Mononuclear cell (primary cell): ENCODE results near the gene ERBB3. TPM values are rescaled to one million over a fixed set of nuclear protein-coding genes. Genes with fewer than 3 reads are reported as not detected.
A peak's percentile ranks its signal among the peaks of the same experiment; 100 is the strongest.
"Not testable (repeated sequence)": the region's sequence is repeated elsewhere in the genome, so short reads cannot be mapped to it uniquely, and the experiment has no call there.

ENCODE experiments used
- H3K27me3 ChIP-seq: 2 replicates; pipeline ENCODE4 v1.6.0; 2011; ENCODE audit warnings: low read length, control low read depth; ENCODE audit not compliant: insufficient read depth
- H3K4me1 ChIP-seq: 2 replicates; pipeline ENCODE4 v1.5.1; 2011; ENCODE audit warnings: mild to moderate bottlenecking, low read length, control low read depth; ENCODE audit not compliant: insufficient read depth
- H3K4me3 ChIP-seq: 2 replicates; pipeline ENCODE4 v1.5.1; 2011; ENCODE audit warnings: mild to moderate bottlenecking, low read length, moderate library complexity
- H3K9me3 ChIP-seq: 2 replicates; pipeline ENCODE4 v1.5.1; 2011; ENCODE audit warnings: low read depth, mild to moderate bottlenecking, control low read depth, low read length
- total RNA-seq: library from RNA; depleted of rRNA; stranded (reverse); fragments of >200 nt; gene quantifications from one replicate; pipeline ENCODE4 v1.2.3, GENCODE V29; 2012

ERBB3 gene
- total RNA-seq, 1 donor = 1.4 TPM

DNA sequence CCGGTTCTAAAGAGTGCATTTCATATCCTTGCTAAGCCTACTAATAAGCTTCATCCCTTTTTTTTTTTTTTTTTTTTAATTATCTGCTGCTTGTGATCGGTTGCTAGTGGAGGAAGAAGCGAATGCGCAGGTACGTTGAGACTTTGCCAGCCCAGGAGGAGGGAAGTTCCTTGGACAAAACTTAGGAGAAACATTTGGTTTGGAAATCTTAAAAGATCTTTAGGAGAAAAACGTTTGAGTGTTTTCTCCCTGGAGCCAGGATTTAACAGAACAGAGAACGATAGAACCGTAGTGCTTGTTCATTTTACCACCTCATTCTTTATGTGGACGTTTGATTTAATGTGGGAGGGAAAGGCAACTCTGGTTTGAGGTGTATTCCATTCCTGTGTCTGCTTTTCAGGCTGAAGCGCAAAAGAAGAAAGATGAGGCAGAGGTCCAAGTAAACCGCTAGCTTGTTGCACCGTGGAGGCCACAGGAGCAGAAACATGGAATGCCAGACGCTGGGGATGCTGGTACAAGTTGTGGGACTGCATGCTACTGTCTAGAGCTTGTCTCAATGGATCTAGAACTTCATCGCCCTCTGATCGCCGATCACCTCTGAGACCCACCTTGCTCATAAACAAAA, 37.2 kb downstream of the ERBB3 start:
- not testable (repeated sequence) for H3K9me3 ChIP-seq, H3K27me3 ChIP-seq
- H3K4me3 ChIP-seq = peak overlapping the region; percentile 91
- peaks cover 35% of the 10 kb centered on the region for H3K4me1 ChIP-seq

- Histone ChIP-seq H3K4me1 (peaks cover 35% of the 10 kb centered on the region), H3K4me3 (peak within 1 kb of the TSS; percentile 91), H3K27me3 (no peaks in the 10 kb centered on the region), H3K9me3 (no peaks in the 10 kb centered on the region)
These were observed 38.1 kb downstream of the ERBB3 start, which contains the start of gene ZC3H10 for GRCh38 chr12:56117778-56118687. Gene ZC3H10, plus strand, starts transcription at chr12:56118266. Its CDS starts 2,297 bp downstream, at chr12:56120563.

- no peaks in the 10 kb centered on the region for H3K27me3 ChIP-seq
- no peaks in the 10 kb centered on the region for H3K9me3 ChIP-seq
- peaks cover 37% of the 10 kb centered on the region for H3K4me1 ChIP-seq
- H3K4me3 ChIP-seq = peak overlapping the region; percentile 91
These were observed 38.9 kb downstream of the ERBB3 start for GRCh38 chr12:56118688-56119357.

- Histone ChIP-seq H3K4me1 (peaks cover 42% of the 10 kb centered on the region), H3K9me3 (no peaks in the 10 kb centered on the region), H3K27me3 (no peaks in the 10 kb centered on the region), H3K4me3 (no peak overlapping the region)
These were observed 39.4 kb downstream of the ERBB3 start for GRCh38 chr12:56119361-56119796.

DNA sequence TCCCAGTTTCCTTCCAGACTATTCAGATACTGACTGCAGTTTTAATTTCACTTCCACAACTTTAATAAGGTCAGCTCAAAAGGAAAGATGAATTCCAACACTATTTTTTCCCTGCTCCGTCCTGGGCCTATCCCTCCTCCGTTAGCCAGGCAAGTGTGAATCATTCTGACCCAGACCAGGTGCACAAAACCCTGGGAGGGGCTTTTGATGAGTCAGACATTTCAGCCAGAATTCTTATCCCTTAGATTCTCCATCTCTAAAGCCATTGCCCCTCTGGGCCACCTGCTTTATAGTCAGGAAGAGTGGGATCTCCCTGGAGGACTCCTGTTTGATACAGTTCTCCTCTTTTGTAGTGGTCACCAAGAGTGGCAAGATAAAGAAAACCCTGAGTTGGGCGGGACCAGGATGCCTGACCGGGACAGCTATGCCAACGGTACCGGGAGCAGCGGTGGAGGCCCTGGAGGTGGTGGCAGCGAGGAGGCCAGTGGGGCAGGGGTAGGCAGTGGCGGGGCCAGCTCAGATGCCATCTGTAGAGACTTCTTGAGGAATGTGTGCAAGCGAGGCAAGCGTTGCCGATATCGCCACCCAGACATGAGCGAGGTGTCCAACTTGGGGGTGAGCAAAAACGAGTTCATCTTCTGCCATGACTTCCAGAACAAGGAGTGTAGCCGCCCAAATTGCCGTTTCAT, 40.3 kb downstream of the ERBB3 start:
- Histone ChIP-seq H3K9me3 (no peaks in the 10 kb centered on the region), H3K4me3 (no peak overlapping the region), H3K4me1 (peaks cover 48% of the 10 kb centered on the region), H3K27me3 (no peaks in the 10 kb centered on the region)

- Histone ChIP-seq H3K4me3 (no peak overlapping the region), H3K27me3 (no peaks in the 10 kb centered on the region), H3K9me3 (no peaks in the 10 kb centered on the region), H3K4me1 (peaks cover 52% of the 10 kb centered on the region)
These were observed 41.4 kb downstream of the ERBB3 start for GRCh38 chr12:56121204-56121870.

DNA sequence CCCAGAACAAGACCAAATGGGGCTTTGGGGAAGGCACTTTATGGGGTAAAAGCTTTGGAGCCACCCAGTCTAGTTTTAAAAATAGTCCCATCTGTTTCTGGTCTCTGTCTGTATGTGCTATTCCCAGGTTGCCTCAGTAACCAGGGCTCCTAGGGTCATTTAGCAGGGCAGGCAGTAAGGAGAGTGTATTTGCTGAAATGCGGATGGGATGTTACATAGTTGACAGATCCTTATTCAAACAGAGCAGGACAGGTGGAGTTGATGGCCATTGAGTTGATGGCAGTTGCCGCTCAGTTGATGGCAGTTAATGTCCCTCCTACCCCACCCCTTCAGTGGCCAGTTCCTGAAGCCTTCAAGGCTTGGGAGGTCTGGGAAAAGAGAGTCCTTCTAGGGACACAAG, 42.7 kb downstream of the ERBB3 start:
- H3K9me3 ChIP-seq = no peaks in the 10 kb centered on the region
- H3K27me3 ChIP-seq = no peaks in the 10 kb centered on the region
- H3K4me3 ChIP-seq = no peak overlapping the region
- H3K4me1 ChIP-seq = peaks cover 58% of the 10 kb centered on the region

GRCh38 chr12:56124133-56124532, 44.2 kb downstream of the ERBB3 start:
- Histone ChIP-seq H3K27me3 (no peaks in the 10 kb centered on the region), H3K4me3 (no peak overlapping the region), H3K4me1 (peaks cover 47% of the 10 kb centered on the region), H3K9me3 (no peaks in the 10 kb centered on the region)

GRCh38 chr12:56126732-56127239, 46.8 kb downstream of the ERBB3 start:
- Histone ChIP-seq H3K27me3 (no peaks in the 10 kb centered on the region), H3K4me3 (no peak overlapping the region), H3K4me1 (peaks cover 62% of the 10 kb centered on the region), H3K9me3 (no peaks in the 10 kb centered on the region)

- Histone ChIP-seq H3K4me3 (peak overlapping the region; percentile 79), H3K4me1 (peaks cover 68% of the 10 kb centered on the region), H3K9me3 (no peaks in the 10 kb centered on the region), H3K27me3 (no peaks in the 10 kb centered on the region)
These were observed 47.5 kb downstream of the ERBB3 start for GRCh38 chr12:56127485-56127887.

GRCh38 chr12:56127888-56128669, 48.1 kb downstream of the ERBB3 start, which contains the start of gene ESYT1:
Gene ESYT1, plus strand, starts transcription at chr12:56128267. Its CDS starts 53 bp downstream, at chr12:56128320.
- H3K4me3 ChIP-seq = peak within 1 kb of the TSS; percentile 79
- no peaks in the 10 kb centered on the region for H3K27me3 ChIP-seq
- H3K9me3 ChIP-seq = no peaks in the 10 kb centered on the region
- H3K4me1 ChIP-seq = peaks cover 68% of the 10 kb centered on the region

DNA sequence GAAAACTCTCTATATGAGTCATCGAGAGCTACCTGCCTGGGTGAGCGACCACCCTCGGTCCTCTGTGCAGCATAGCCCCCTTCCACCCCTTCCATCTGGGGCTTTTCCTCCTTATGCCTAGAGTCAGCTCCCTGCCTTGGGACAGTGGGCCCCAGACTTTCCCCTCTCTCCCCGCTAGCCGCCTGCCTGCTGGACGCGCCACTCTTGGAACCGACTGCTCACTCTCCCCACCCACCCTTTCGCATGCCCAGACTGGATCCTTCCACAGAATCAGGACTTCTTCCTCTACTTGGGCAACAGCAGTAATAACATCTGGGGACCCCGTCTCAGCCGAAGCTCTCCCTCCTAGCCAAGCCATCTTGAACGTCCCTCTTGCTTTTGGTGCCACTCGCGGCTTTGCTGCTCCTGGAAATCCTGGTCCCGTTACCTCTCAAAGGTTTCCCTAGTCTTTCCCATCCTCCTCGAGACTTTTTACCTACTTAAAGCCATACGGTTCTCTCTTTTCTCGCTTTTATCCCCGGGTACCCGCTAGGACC, 48.8 kb downstream of the ERBB3 start:
- Histone ChIP-seq H3K4me3 (peak overlapping the region; percentile 79), H3K9me3 (no peaks in the 10 kb centered on the region), H3K4me1 (peaks cover 66% of the 10 kb centered on the region), H3K27me3 (no peaks in the 10 kb centered on the region)

DNA sequence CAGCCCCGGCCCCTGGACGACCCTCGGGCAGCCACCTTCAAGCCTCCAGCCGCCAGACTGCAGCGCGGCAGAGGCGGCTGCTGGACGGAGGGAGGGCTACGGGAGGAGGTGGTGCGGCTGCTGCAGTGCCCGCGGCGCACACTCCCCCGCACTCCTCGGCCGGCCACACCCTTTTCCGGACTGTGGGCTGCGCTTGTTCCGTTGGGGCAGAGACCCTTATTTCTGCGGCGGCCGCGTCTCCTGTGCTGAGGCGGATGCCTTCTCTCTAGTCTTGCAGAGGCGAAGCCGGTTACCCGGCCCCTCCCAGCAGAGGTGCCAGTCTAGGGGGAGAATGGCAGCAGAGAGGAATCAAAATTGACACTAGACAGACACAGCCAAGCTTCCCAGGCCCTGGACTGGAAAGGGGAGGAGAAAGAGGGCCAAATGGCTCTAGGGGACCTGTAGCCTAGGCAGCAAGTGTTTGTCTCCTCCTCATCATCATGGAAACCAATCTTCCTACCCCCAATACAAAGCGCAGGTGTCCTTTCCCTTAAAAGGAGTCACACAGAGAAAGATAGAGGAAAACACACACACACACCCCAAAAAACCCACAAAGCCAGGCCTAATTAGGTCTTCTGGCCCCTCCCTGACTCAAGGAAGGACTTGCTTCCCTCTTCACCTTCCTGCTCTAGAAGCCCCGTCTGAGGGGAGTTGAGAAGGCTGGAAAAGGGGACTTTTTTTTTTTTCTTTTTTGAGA, 49.4 kb downstream of the ERBB3 start:
- Histone ChIP-seq H3K27me3 (no peaks in the 10 kb centered on the region), H3K4me1 (peaks cover 60% of the 10 kb centered on the region), H3K9me3 (no peaks in the 10 kb centered on the region), H3K4me3 (peak overlapping the region; percentile 79)
